Keratinocyte (primary cell): ENCODE data around the gene NTRK1. TPM values are rescaled to one million over a fixed set of nuclear protein-coding genes. Genes with fewer than 3 reads are reported as not detected.
A peak's percentile ranks its signal among the peaks of the same experiment; 100 is the strongest.

Experiments used
- DNase-seq: peaks from one replicate; pipeline ENCODE4 v3.0.0-alpha.2; 2011; ENCODE audit warnings: low read depth, missing footprints, low spot score
- FAIRE-seq: peaks from 2 replicates; lab custom pipeline; 2011; peaks lifted over from hg19 to GRCh38; lab: Jason Lieb, UNC
- H2AFZ ChIP-seq: 2 replicates; pipeline ENCODE4 v1.6.0; 2012; ENCODE audit warnings: low read length, control low read depth, inconsistent platforms; ENCODE audit not compliant: control insufficient read depth
- H3K27ac ChIP-seq: 2 replicates; pipeline ENCODE4 v1.5.1; 2011; ENCODE audit warnings: low read length; ENCODE audit not compliant: control insufficient read depth, insufficient read depth
- H3K27me3 ChIP-seq: 3 replicates; pipeline ENCODE4 v1.6.0; 2011; ENCODE audit warnings: low read length; ENCODE audit not compliant: control insufficient read depth, insufficient read depth; ENCODE audit errors: extremely low read depth
- H3K36me3 ChIP-seq, 2 experiments: 2 replicates in 1 of 2; 3 replicates in 1 of 2; pipeline ENCODE4 v1.5.1; 2011; ENCODE audit warnings: low read length in 2 of 2, mild to moderate bottlenecking in 1 of 2; ENCODE audit not compliant: control insufficient read depth in 2 of 2, insufficient read depth in 2 of 2; ENCODE audit errors: extremely low read depth in 1 of 2
- H3K4me1 ChIP-seq: 3 replicates; pipeline ENCODE4 v1.5.1; 2011; ENCODE audit warnings: low read length; ENCODE audit not compliant: control insufficient read depth, insufficient read depth; ENCODE audit errors: extremely low read depth
- H3K4me2 ChIP-seq: 3 replicates; pipeline ENCODE4 v1.6.0; 2011; ENCODE audit warnings: low read depth, low read length; ENCODE audit not compliant: control insufficient read depth, insufficient read depth; ENCODE audit errors: extremely low read depth
- H3K4me3 ChIP-seq, 3 experiments: fragments of 200-600 bp in 1 of 3; sonication (generic) in 1 of 3; 2 replicates in 2 of 3; 3 replicates in 1 of 3; pipeline ENCODE4 v1.5.1; 2011 to 2016; ENCODE audit warnings: low read length in 3 of 3, mild to moderate bottlenecking in 3 of 3, control low read depth in 2 of 3, inconsistent platforms in 1 of 3, low read depth in 1 of 3, mixed read lengths in 1 of 3, mixed run types in 1 of 3, moderate library complexity in 1 of 3; ENCODE audit not compliant: control insufficient read depth in 2 of 3, insufficient read depth in 2 of 3; ENCODE audit errors: extremely low read depth in 1 of 3
- H3K79me2 ChIP-seq: 2 replicates; pipeline ENCODE4 v1.6.0; 2012; ENCODE audit warnings: low read length; ENCODE audit not compliant: control insufficient read depth, insufficient read depth
- H3K9ac ChIP-seq: 3 replicates; pipeline ENCODE4 v1.6.0; 2011; ENCODE audit warnings: low read length; ENCODE audit not compliant: control insufficient read depth, insufficient read depth; ENCODE audit errors: extremely low read depth
- H3K9me1 ChIP-seq: 3 replicates; pipeline ENCODE4 v1.6.0; 2011; ENCODE audit warnings: low read length; ENCODE audit not compliant: control insufficient read depth, insufficient read depth; ENCODE audit errors: extremely low read depth
- H3K9me3 ChIP-seq: 2 replicates; pipeline ENCODE4 v1.5.1; 2012; ENCODE audit warnings: low read depth, low read length; ENCODE audit not compliant: control insufficient read depth
- H4K20me1 ChIP-seq: 3 replicates; pipeline ENCODE4 v1.6.0; 2011; ENCODE audit warnings: low read length; ENCODE audit not compliant: control insufficient read depth, insufficient read depth; ENCODE audit errors: extremely low read depth
- CTCF ChIP-seq, 3 experiments: IDR thresholded peaks in 1 of 3; conservative IDR thresholded peaks in 1 of 3; optimal IDR thresholded peaks in 1 of 3; 2 replicates in 2 of 3; 3 replicates in 1 of 3; pipeline versions ENCODE3 to v1.5.1; 2011; ENCODE audit warnings: low read length in 3 of 3, mild to moderate bottlenecking in 3 of 3, moderate library complexity in 2 of 3, control low read depth in 1 of 3, inconsistent platforms in 1 of 3; ENCODE audit not compliant: insufficient read depth in 2 of 3; ENCODE audit errors: extremely low read depth in 1 of 3
- EZH2 ChIP-seq: IDR thresholded peaks from one replicate; pipeline ENCODE4 v1.6.1; 2012; ENCODE audit warnings: inconsistent platforms, mild to moderate bottlenecking, low read length, moderate library complexity
- dilution Hi-C: fragments of 300-500 bp; cut with MboI; formaldehyde crosslinking; loops from one replicate; pipeline ENCODE4 v1.7.0; 2020; ENCODE audit warnings: low sequenced_read_pairs; ENCODE audit not compliant: extremely low pct_ligation_motif_present
- polyA plus RNA-seq, 5 experiments: library from polyadenylated mRNA; depleted of rRNA in 3 of 5; stranded (reverse) in 3 of 5; stranded (forward) in 1 of 5; unstranded in 1 of 5; fragments of >200 nt; gene quantifications; 1 replicate in 1 of 5; 2 replicates in 3 of 5; 3 replicates in 1 of 5; pipeline versions ENCODE4 v1.2.1 to v1.2.3, GENCODE V29; 2011 to 2012; ENCODE audit warnings: missing spikeins in 2 of 5, low read depth in 1 of 5, low replicate concordance in 1 of 5

NTRK1 gene
- polyA plus RNA-seq, 1 donor (not counting 4 experiments of a cell fraction or from before 2014, with no cell fraction given): 0.03 TPM

- Histone ChIP-seq H3K4me1 (peaks cover 2% of the 10 kb centered on the region), H3K27me3 (peaks cover 67% of the 10 kb centered on the region), H3K9me3 (no peaks in the 10 kb centered on the region), H3K4me2 (peak overlapping the region; percentile 37), H2AFZ (no peak overlapping the region), H3K9me1 (no peaks in the 10 kb centered on the region), H3K36me3 (no peaks in the 10 kb centered on the region), H3K79me2 (no peaks in the 10 kb centered on the region), H3K27ac (no peak overlapping the region), H3K9ac (no peak overlapping the region), H3K4me3 (no peak overlapping the region), H4K20me1 (no peaks in the 10 kb centered on the region)
- FAIRE-seq: no peak
- dilution Hi-C loops: no loop called here
- no peak for DNase-seq
- peak; percentile 47 for TF ChIP-seq EZH2
- no peak for TF ChIP-seq CTCF (optimal IDR thresholded peaks at IDR 0.05 in 1 of 3, IDR thresholded peaks at IDR 0.05 in 1 of 3, conservative IDR thresholded peaks at IDR 0.05 in 1 of 3; ENCODE audit: extremely low read depth in 1 of 3, insufficient read depth in 2 of 3, low read length in 3 of 3)
Observed at GRCh38 chr1:156849151-156849496, 11.5 kb upstream of the NTRK1 start.

GRCh38 chr1:156851779-156852417, 8.8 kb upstream of the NTRK1 start:
- dilution Hi-C loops: no loop called here
- no peaks in the 10 kb centered on the region for H3K9me3 ChIP-seq
- no peak for DNase-seq
- H4K20me1 ChIP-seq: no peaks in the 10 kb centered on the region
- no peak overlapping the region for H3K9ac ChIP-seq
- peaks cover 56% of the 10 kb centered on the region for H3K27me3 ChIP-seq
- no peak overlapping the region for H2AFZ ChIP-seq
- H3K27ac ChIP-seq: no peak overlapping the region
- no peak for FAIRE-seq
- no peaks in the 10 kb centered on the region for H3K36me3 ChIP-seq
- no peaks in the 10 kb centered on the region for H3K79me2 ChIP-seq
- no peak overlapping the region for H3K4me3 ChIP-seq
- no peak overlapping the region for H3K4me2 ChIP-seq
- no peaks in the 10 kb centered on the region for H3K4me1 ChIP-seq
- TF ChIP-seq EZH2 (no peak), CTCF (optimal IDR thresholded peaks at IDR 0.05 in 1 of 3, IDR thresholded peaks at IDR 0.05 in 1 of 3, conservative IDR thresholded peaks at IDR 0.05 in 1 of 3; ENCODE audit: extremely low read depth in 1 of 3, insufficient read depth in 2 of 3, low read length in 3 of 3) (no peak)
- no peaks in the 10 kb centered on the region for H3K9me1 ChIP-seq
